Muscle of leg (tissue), 11 donors: ENCODE results near the gene KRT84. TPM values are rescaled to one million over a fixed set of nuclear protein-coding genes. Genes with fewer than 3 reads are reported as not detected.

ENCODE experiments used
- DNase-seq: peaks from one replicate; pipeline ENCODE4 v3.0.0; 2013
- H3K27ac ChIP-seq: one replicate; pipeline ENCODE4 v1.5.1; 2013; ENCODE audit warnings: mild to moderate bottlenecking, low read length, control low read depth
- H3K27me3 ChIP-seq: one replicate; pipeline ENCODE4 v1.6.1; 2013; ENCODE audit warnings: low read length; ENCODE audit not compliant: control insufficient read depth, insufficient read depth
- H3K36me3 ChIP-seq: one replicate; pipeline ENCODE4 v1.6.1; 2013; ENCODE audit warnings: low read length; ENCODE audit not compliant: control insufficient read depth, insufficient read depth
- H3K4me1 ChIP-seq: one replicate; pipeline ENCODE4 v1.6.1; 2013; ENCODE audit warnings: low read length; ENCODE audit not compliant: control insufficient read depth, insufficient read depth
- H3K4me3 ChIP-seq: one replicate; pipeline ENCODE4 v1.5.1; 2013; ENCODE audit warnings: low read length, control low read depth
- H3K9me3 ChIP-seq: replicated peaks from 2 replicates; pipeline ENCODE4 v1.6.1; 2013; ENCODE audit warnings: low read depth, low read length; ENCODE audit not compliant: control insufficient read depth
- WGBS: methylation state at CpG from one replicate; pipeline ENCODE4 v1.1.5; 2013; ENCODE audit warnings: missing lambda C conversion rate; ENCODE audit not compliant: insufficient coverage; 5-methylcytosine and 5-hydroxymethylcytosine counted together
- polyA plus RNA-seq, 8 donors: library from polyadenylated mRNA; unstranded; fragments of 120-200 nt; gene quantifications; one replicate each; pipeline versions ENCODE4 v1.2.1 to v1.2.3, GENCODE V29; 2013; ENCODE audit warnings: inconsistent platforms in 1 of 8, low replicate concordance in 1 of 8; ENCODE audit not compliant: insufficient read length in 8 of 8, insufficient read depth in 1 of 8
- total RNA-seq: library from RNA; stranded (reverse); fragments of 120-200 nt; gene quantifications from one replicate; pipeline ENCODE4 v1.2.4, GENCODE V29; 2013

Gene KRT84
- total and polyA plus RNA-seq, 9 donors = not detected

DNA sequence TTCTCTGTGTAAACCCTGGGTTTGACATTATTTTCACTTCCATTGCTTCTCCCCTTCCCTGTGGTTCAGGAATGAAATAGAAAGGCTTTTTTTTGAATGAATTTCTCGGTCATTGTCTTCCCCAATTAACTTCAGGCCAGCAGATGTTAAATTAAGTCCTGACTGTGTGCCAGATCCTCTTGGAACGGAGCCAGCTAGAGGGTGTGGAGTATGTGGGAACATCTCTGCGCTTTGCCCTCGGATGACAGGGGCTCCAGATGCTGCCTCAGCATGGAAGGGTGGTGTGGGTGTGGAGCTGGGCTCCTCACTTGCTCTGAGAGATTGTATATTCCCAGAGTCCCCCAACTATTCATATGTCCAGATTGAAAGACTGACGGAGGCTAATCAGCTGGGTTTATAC, 31.3 kb downstream of the KRT84 start:
- Histone ChIP-seq H3K4me3 (no peak overlapping the region), H3K27me3 (peaks cover 14% of the 10 kb centered on the region), H3K36me3 (no peaks in the 10 kb centered on the region), H3K9me3 (no peaks in the 10 kb centered on the region), H3K27ac (no peak overlapping the region), H3K4me1 (peaks cover 37% of the 10 kb centered on the region)
- DNase-seq = peak; percentile 50
- WGBS = 20% methylated on average over 1 of the region's 5 CpGs

GRCh38 chr12:52353766-52354165, 31.7 kb downstream of the KRT84 start:
- no CpG with 5 or more reads among the region's 3 CpGs for WGBS
- Histone ChIP-seq H3K27ac (no peak overlapping the region), H3K27me3 (peaks cover 14% of the 10 kb centered on the region), H3K4me1 (peaks cover 33% of the 10 kb centered on the region), H3K36me3 (no peaks in the 10 kb centered on the region), H3K4me3 (no peak overlapping the region), H3K9me3 (no peaks in the 10 kb centered on the region)
- DNase-seq = no peak

DNA sequence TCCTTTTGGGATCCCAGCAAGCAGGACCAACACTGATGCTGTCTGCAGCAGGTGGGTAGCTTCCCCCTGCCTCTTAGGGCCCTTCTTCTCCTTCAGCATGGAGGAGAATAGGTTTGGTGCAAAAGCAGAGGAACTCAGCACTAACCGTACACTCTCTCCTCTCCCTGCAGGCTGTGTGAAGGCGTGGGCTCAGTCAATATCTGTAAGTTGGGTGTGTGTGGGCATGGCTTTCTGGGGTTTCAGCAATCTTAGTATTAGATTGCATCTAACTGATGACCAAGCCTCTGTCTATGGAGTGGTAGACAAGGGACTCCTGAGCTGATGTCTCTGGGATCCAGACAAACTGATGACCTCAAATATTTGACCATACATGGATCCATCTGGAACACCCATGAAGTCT, 32.5 kb downstream of the KRT84 start:
- WGBS = no CpG with 5 or more reads among the region's 2 CpGs
- Histone ChIP-seq H3K9me3 (no peaks in the 10 kb centered on the region), H3K4me1 (peaks cover 38% of the 10 kb centered on the region), H3K27me3 (peaks cover 15% of the 10 kb centered on the region), H3K4me3 (no peak overlapping the region), H3K36me3 (no peaks in the 10 kb centered on the region), H3K27ac (no peak overlapping the region)
- no peak for DNase-seq

DNA sequence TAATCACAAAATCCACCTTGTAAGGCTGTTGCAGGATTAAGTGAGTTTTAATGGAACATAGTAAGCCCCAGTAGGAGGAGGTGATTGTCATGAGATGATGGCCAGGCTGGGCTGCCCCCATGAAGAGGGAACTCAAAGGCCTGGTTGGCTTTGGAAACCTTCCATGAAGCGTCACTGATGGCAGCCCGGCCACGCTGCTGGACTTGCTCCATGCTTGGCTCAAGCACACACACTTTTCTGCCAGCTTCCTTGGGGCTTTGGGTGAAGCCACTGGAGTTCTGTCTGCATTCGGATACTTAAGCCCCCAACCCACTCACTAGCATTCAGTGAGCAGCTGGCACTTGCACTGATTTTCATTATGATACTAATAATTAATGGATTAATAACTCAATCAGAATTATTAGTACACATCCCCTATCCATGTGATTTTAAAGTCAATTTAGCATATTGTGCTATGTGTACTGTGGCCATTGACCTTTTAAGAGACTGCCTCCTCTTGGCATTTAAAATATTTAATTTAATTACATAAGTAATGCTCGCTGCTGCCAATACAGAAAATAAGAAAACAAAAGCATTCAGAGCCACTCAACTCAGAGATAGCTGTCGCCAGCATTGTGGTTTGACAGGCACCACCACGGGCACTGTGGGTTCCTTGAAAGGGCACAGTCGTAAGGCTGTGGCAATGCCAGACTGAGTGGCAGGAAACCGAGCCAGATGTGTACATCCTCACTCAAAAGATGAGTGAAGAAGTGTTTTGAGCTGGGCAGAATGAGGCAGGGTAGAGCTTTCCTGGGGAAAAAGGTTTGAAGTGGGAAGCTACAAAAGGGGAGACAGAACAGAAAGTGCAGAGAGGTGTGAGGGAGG, 34.0 kb downstream of the KRT84 start:
- WGBS = 58% methylated on average over 6 of the region's 9 CpGs
- H3K27ac ChIP-seq = no peak overlapping the region
- H3K36me3 ChIP-seq = no peaks in the 10 kb centered on the region
- peak; percentile 54 for DNase-seq
- H3K4me1 ChIP-seq = peaks cover 51% of the 10 kb centered on the region
- no peak overlapping the region for H3K4me3 ChIP-seq
- H3K9me3 ChIP-seq = no peaks in the 10 kb centered on the region
- peaks cover 14% of the 10 kb centered on the region for H3K27me3 ChIP-seq

DNA sequence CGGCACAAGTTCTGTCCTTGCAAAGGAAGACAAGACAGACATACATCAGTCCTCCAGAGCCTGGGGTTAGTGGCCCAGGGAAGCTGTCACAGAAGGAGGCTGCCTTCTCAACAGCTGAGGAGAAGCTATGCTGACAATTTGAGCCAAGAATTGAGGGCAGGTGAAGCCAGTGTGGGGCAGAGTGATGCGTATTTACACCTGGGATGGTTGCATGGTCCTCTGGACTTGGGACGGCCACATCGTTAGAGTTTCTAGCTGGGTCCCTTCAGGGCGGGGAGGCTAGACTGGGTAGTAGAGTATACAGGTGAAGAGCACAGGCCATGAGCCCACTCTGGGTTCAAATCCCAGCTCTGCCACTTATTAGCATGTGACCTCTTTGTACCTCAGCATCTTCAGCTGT, 34.7 kb downstream of the KRT84 start:
- Histone ChIP-seq H3K36me3 (no peaks in the 10 kb centered on the region), H3K27ac (no peak overlapping the region), H3K4me1 (peaks cover 51% of the 10 kb centered on the region), H3K9me3 (no peaks in the 10 kb centered on the region), H3K27me3 (peaks cover 14% of the 10 kb centered on the region), H3K4me3 (no peak overlapping the region)
- WGBS = 95% methylated on average over 4 of the region's 5 CpGs
- DNase-seq = no peak

GRCh38 chr12:52350021-52350620, 35.3 kb downstream of the KRT84 start:
- no peaks in the 10 kb centered on the region for H3K9me3 ChIP-seq
- no peak for DNase-seq
- no peak overlapping the region for H3K27ac ChIP-seq
- H3K4me1 ChIP-seq = peaks cover 47% of the 10 kb centered on the region
- peaks cover 14% of the 10 kb centered on the region for H3K27me3 ChIP-seq
- 91% methylated on average over 7 of the region's 8 CpGs for WGBS
- no peak overlapping the region for H3K4me3 ChIP-seq
- H3K36me3 ChIP-seq = no peaks in the 10 kb centered on the region

GRCh38 chr12:52349196-52349595, 36.3 kb downstream of the KRT84 start:
- H3K27me3 ChIP-seq = peaks cover 15% of the 10 kb centered on the region
- DNase-seq = no peak
- H3K9me3 ChIP-seq = no peaks in the 10 kb centered on the region
- peaks cover 39% of the 10 kb centered on the region for H3K4me1 ChIP-seq
- no peak overlapping the region for H3K27ac ChIP-seq
- WGBS = 87% methylated on average over 4 of the region's 6 CpGs
- no peaks in the 10 kb centered on the region for H3K36me3 ChIP-seq
- no peak overlapping the region for H3K4me3 ChIP-seq

- Histone ChIP-seq H3K9me3 (peaks cover 12% of the 10 kb centered on the region), H3K4me1 (peaks cover 30% of the 10 kb centered on the region), H3K36me3 (no peaks in the 10 kb centered on the region), H3K4me3 (no peak overlapping the region), H3K27me3 (peaks cover 16% of the 10 kb centered on the region), H3K27ac (peak overlapping the region; percentile 13)
- 42% methylated on average over 10 of the region's 16 CpGs for WGBS
- DNase-seq = peak; percentile 51
Observed at GRCh38 chr12:52347551-52348510, 37.6 kb downstream of the KRT84 start.

- H3K4me3 ChIP-seq = no peak overlapping the region
- peak overlapping the region; percentile 13 for H3K27ac ChIP-seq
- H3K36me3 ChIP-seq = no peaks in the 10 kb centered on the region
- H3K9me3 ChIP-seq = peaks cover 12% of the 10 kb centered on the region
- peaks cover 27% of the 10 kb centered on the region for H3K4me1 ChIP-seq
- WGBS = 67% methylated on average over 1 of the region's 9 CpGs
- DNase-seq = no peak
- peaks cover 15% of the 10 kb centered on the region for H3K27me3 ChIP-seq
Observed at GRCh38 chr12:52347016-52347415, 38.4 kb downstream of the KRT84 start.

GRCh38 chr12:52346593-52346992, 38.9 kb downstream of the KRT84 start:
- no peak overlapping the region for H3K4me3 ChIP-seq
- H3K27ac ChIP-seq = no peak overlapping the region
- no peak for DNase-seq
- peaks cover 12% of the 10 kb centered on the region for H3K9me3 ChIP-seq
- no peaks in the 10 kb centered on the region for H3K36me3 ChIP-seq
- WGBS = 37% methylated on average over 3 of the region's 4 CpGs
- H3K4me1 ChIP-seq = peaks cover 25% of the 10 kb centered on the region
- peaks cover 15% of the 10 kb centered on the region for H3K27me3 ChIP-seq
